Ishikawa (cell line): ENCODE results near the gene TMEM52B.

ENCODE experiments used
- CEBPB ChIP-seq: IDR thresholded peaks from 2 replicates; pipeline ENCODE4 v1.6.1; 2012
- CREB1 ChIP-seq: IDR thresholded peaks from 2 replicates; pipeline ENCODE4 v1.6.1; 2012; ENCODE audit warnings: low read depth
- EGR1 ChIP-seq: IDR thresholded peaks from 2 replicates; pipeline ENCODE4 v1.6.1; 2012
- EP300 ChIP-seq: IDR thresholded peaks from 2 replicates; pipeline ENCODE4 v1.6.1; 2012; ENCODE audit warnings: borderline replicate concordance
- FOXM1 ChIP-seq: IDR thresholded peaks from 2 replicates; pipeline ENCODE4 v1.6.1; 2012; ENCODE audit warnings: low read depth, borderline replicate concordance
- NFIC ChIP-seq: IDR thresholded peaks from 2 replicates; pipeline ENCODE4 v1.6.1; 2012
- RAD21 ChIP-seq: IDR thresholded peaks from 2 replicates; pipeline ENCODE4 v1.6.1; 2012; ENCODE audit warnings: low read depth
- TAF1 ChIP-seq: IDR thresholded peaks from 2 replicates; pipeline ENCODE4 v1.6.1; 2012; ENCODE audit warnings: low read depth, mild to moderate bottlenecking
- TCF12 ChIP-seq: IDR thresholded peaks from 2 replicates; pipeline ENCODE4 v1.6.1; 2012; ENCODE audit warnings: low read depth
- TEAD4 ChIP-seq: IDR thresholded peaks from 2 replicates; pipeline ENCODE4 v1.6.1; 2012
- YY1 ChIP-seq: IDR thresholded peaks from 2 replicates; pipeline ENCODE4 v1.6.1; 2012; ENCODE audit warnings: low read depth
- ZBTB7A ChIP-seq: IDR thresholded peaks from 2 replicates; pipeline ENCODE4 v1.6.1; 2012; ENCODE audit warnings: low read depth
- TF ChIP-seq, protein P1 (sequence below): IDR thresholded peaks from 2 replicates; pipeline ENCODE4 v1.6.1; 2012; ENCODE audit warnings: low read depth, mild to moderate bottlenecking
- TF ChIP-seq, protein P2 (sequence below): IDR thresholded peaks from 2 replicates; pipeline ENCODE4 v1.6.1; 2012
- TF ChIP-seq, protein P3 (sequence below): IDR thresholded peaks from 2 replicates; pipeline ENCODE4 v1.6.1; 2012

Gene TMEM52B

DNA sequence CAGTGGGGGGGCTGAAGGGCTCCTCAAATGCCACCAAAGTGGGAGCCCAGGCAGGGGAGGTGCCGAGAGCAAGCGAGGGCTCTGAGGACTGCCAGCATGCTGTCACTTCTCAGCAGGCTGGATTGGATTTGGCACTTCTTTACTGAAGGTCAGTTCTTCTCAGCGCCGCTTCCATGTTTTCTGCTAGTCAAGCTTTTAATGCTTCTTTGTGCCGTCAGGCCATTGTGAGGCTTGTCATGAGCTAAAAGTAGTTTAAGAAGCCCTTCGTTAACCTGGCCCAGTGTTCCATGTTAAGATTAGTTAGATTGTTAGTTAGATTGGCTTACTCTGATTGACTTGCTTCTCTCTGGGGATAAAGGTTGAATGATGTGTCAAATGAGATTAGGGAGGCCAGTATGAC is 47.3 kb downstream of the TMEM52B start:
- TF ChIP-seq, protein P1, sequence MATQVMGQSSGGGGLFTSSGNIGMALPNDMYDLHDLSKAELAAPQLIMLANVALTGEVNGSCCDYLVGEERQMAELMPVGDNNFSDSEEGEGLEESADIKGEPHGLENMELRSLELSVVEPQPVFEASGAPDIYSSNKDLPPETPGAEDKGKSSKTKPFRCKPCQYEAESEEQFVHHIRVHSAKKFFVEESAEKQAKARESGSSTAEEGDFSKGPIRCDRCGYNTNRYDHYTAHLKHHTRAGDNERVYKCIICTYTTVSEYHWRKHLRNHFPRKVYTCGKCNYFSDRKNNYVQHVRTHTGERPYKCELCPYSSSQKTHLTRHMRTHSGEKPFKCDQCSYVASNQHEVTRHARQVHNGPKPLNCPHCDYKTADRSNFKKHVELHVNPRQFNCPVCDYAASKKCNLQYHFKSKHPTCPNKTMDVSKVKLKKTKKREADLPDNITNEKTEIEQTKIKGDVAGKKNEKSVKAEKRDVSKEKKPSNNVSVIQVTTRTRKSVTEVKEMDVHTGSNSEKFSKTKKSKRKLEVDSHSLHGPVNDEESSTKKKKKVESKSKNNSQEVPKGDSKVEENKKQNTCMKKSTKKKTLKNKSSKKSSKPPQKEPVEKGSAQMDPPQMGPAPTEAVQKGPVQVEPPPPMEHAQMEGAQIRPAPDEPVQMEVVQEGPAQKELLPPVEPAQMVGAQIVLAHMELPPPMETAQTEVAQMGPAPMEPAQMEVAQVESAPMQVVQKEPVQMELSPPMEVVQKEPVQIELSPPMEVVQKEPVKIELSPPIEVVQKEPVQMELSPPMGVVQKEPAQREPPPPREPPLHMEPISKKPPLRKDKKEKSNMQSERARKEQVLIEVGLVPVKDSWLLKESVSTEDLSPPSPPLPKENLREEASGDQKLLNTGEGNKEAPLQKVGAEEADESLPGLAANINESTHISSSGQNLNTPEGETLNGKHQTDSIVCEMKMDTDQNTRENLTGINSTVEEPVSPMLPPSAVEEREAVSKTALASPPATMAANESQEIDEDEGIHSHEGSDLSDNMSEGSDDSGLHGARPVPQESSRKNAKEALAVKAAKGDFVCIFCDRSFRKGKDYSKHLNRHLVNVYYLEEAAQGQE, result no peak
- TF ChIP-seq FOXM1 (no peak), NFIC (no peak), TAF1 (no peak)

DNA sequence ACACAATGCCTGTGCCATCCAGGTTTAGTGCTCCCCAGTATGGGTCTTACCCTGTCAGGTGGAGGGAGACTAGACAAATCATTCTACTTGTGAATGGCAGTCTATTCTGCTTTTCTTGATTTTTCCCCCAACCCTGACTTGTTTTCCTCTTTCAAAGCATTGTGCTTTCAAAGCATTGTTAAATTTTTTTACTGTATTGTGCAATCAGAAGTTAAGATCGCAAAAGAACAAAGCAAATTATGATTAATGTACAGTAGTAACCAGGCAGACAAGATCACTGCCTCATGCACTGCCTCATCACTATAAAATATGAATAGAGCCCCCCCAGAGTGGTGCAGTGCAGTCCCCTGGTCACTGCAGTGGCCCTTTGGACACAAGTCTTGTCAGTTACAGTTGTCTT is 47.9 kb downstream of the TMEM52B start:
- TF ChIP-seq ZBTB7A (no peak), YY1 (no peak), EGR1 (no peak), NFIC (no peak), CREB1 (no peak), TEAD4 (no peak), EP300 (no peak), TCF12 (no peak), TAF1 (no peak), FOXM1 (no peak), CEBPB (no peak), RAD21 (no peak)
- TF ChIP-seq, protein P1, result no peak
- TF ChIP-seq, protein P2, sequence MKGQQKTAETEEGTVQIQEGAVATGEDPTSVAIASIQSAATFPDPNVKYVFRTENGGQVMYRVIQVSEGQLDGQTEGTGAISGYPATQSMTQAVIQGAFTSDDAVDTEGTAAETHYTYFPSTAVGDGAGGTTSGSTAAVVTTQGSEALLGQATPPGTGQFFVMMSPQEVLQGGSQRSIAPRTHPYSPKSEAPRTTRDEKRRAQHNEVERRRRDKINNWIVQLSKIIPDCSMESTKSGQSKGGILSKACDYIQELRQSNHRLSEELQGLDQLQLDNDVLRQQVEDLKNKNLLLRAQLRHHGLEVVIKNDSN, result no peak
- TF ChIP-seq, protein P3, sequence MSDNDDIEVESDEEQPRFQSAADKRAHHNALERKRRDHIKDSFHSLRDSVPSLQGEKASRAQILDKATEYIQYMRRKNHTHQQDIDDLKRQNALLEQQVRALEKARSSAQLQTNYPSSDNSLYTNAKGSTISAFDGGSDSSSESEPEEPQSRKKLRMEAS, result no peak

DNA sequence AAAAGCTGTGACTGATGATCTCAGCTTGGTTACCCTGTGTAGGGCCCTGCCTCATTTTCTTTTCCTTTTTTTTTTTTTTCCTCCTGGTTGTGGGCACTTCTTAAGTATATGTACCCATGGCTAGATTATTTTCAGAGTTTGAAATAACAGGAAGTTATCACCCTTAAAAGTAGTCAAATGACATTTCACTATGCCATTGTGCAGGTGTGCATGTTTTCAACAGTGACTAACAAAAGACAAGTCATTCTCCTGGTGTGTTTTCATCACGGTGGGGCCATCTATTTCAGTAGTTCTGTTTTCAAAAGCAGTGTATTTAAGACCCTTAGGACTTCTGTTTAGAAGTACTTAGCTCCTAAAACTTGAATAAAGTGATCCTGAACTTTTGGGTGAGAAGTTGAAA is 48.8 kb downstream of the TMEM52B start:
- TF ChIP-seq, protein P3, result no peak
- TF ChIP-seq RAD21 (no peak), NFIC (no peak), YY1 (no peak)
- TF ChIP-seq, protein P2, result no peak

DNA sequence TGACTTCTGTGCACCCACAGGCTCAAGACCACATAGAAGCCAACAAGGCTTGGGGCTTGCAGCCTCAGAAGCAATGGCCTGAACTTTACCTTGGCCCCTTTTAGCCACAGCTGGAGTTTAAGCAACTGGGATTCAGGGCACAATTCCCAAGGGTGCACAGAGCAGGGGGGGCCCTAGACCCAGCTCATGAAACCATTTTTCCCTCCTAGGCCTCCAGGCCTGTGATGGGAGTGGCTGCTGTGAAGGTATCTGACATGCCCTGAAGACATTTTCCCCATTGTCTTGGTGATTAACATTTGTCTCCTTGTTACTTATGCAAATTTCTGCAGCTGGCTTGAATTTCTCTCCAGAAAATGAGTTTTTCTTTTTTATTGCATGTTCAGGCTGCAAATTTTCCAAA is 55.7 kb downstream of the TMEM52B start:
- TF ChIP-seq FOXM1 (no peak), TCF12 (no peak), RAD21 (no peak), TAF1 (no peak), EP300 (no peak), ZBTB7A (no peak), EGR1 (no peak), NFIC (no peak), YY1 (no peak), CREB1 (no peak), CEBPB (no peak)
- TF ChIP-seq, protein P1, result no peak
- TF ChIP-seq, protein P2, result no peak
- TF ChIP-seq, protein P3, result no peak
